Mesendoderm (in vitro differentiated cells): ENCODE measurements around the gene ZNF525.
"Not testable (repeated sequence)": the region's sequence is repeated elsewhere in the genome, so short reads cannot be mapped to it uniquely, and the experiment has no call there.

Experiments
- DNase-seq: peaks from one replicate; pipeline ENCODE4 v3.0.0; 2013
- H2AK5ac ChIP-seq: 2 replicates; pipeline ENCODE4 v1.6.1; 2013; ENCODE audit warnings: low read length, inconsistent platforms
- H2BK120ac ChIP-seq: 2 replicates; pipeline ENCODE4 v1.6.1; 2013; ENCODE audit warnings: low read depth, mild to moderate bottlenecking, low read length, moderate library complexity, mixed read lengths
- H2BK15ac ChIP-seq: replicated peaks from 2 replicates; pipeline ENCODE4 v1.6.1; 2013; ENCODE audit warnings: low read depth, mild to moderate bottlenecking, moderate library complexity
- H2BK5ac ChIP-seq: 2 replicates; pipeline ENCODE4 v1.6.1; 2013; ENCODE audit warnings: low read length, inconsistent platforms
- H3K18ac ChIP-seq: 2 replicates; pipeline ENCODE4 v1.6.1; 2013; ENCODE audit warnings: mild to moderate bottlenecking, low read length, mixed read lengths
- H3K23ac ChIP-seq: one replicate; pipeline ENCODE4 v1.6.1; 2013; ENCODE audit warnings: low read length
- H3K27ac ChIP-seq: 2 replicates; pipeline ENCODE4 v1.5.1; 2013; ENCODE audit warnings: low read depth, mild to moderate bottlenecking, inconsistent platforms, low read length, moderate library complexity
- H3K27me3 ChIP-seq: 2 replicates; pipeline ENCODE4 v1.6.1; 2013; ENCODE audit warnings: low read length, control low read depth, mild to moderate bottlenecking, inconsistent platforms; ENCODE audit not compliant: insufficient read depth, poor library complexity
- H3K36me3 ChIP-seq: 2 replicates; pipeline ENCODE4 v1.6.1; 2013; ENCODE audit warnings: low read length, inconsistent platforms; ENCODE audit not compliant: control insufficient read depth, insufficient read depth
- H3K4ac ChIP-seq: one replicate; pipeline ENCODE4 v1.6.1; 2013; ENCODE audit warnings: low read depth, mild to moderate bottlenecking, low read length, moderate library complexity
- H3K4me1 ChIP-seq: 2 replicates; pipeline ENCODE4 v1.6.1; 2013; ENCODE audit warnings: low read depth, low read length, inconsistent platforms; ENCODE audit not compliant: control insufficient read depth
- H3K4me2 ChIP-seq: 2 replicates; pipeline ENCODE4 v1.6.1; 2013; ENCODE audit warnings: low read length
- H3K4me3 ChIP-seq: 2 replicates; pipeline ENCODE4 v1.5.1; 2013; ENCODE audit warnings: mild to moderate bottlenecking, low read length
- H3K56ac ChIP-seq: one replicate; pipeline ENCODE4 v1.6.1; 2013; ENCODE audit warnings: low read length
- H3K79me1 ChIP-seq: 2 replicates; pipeline ENCODE4 v1.6.1; 2013; ENCODE audit warnings: low read length, inconsistent platforms
- H3K79me2 ChIP-seq: 2 replicates; pipeline ENCODE4 v1.6.1; 2013; ENCODE audit warnings: mild to moderate bottlenecking, low read length; ENCODE audit not compliant: control insufficient read depth, insufficient read depth
- H3K9ac ChIP-seq: 2 replicates; pipeline ENCODE4 v1.6.1; 2013; ENCODE audit warnings: low read length, inconsistent platforms
- H4K5ac ChIP-seq: one replicate; pipeline ENCODE4 v1.6.1; 2013; ENCODE audit warnings: low read length
- H4K8ac ChIP-seq: one replicate; pipeline ENCODE4 v1.6.1; 2013; ENCODE audit warnings: low read depth, mild to moderate bottlenecking, control low read depth, low read length, moderate library complexity
- WGBS: extraction: QIAGEN DNeasy Blood & Tissue Kit; methylation state at CpG from one replicate; pipeline ENCODE4 v1.1.7; 2013; ENCODE audit warnings: low lambda C conversion rate, missing lambda C conversion rate; ENCODE audit not compliant: insufficient coverage; ENCODE audit errors: extremely low coverage; 5-methylcytosine and 5-hydroxymethylcytosine counted together

The ZNF525 gene

DNA sequence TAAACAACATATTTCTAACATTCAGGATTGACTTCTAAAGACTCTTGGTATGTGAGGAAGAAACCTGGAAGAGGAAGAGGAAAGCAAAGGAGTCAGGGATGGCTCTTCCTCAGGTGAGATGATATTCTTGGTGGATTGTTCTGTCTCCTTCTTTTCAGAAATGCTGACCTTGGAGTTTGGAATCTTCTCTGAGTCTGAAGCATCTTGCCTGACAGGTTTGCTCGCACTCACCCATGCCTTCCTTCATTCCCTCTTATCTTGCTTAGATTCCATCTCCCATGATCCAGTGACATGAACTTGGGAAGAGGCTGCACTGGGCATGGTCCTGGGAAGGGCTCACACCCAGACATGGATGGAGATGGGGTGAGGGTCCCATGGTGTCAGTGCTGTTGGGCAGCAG is 32.4 kb downstream of the ZNF525 start:
- WGBS = no CpG with 5 or more reads among the region's 1 CpG
- not testable (repeated sequence) for H3K27ac ChIP-seq, H3K36me3 ChIP-seq

DNA sequence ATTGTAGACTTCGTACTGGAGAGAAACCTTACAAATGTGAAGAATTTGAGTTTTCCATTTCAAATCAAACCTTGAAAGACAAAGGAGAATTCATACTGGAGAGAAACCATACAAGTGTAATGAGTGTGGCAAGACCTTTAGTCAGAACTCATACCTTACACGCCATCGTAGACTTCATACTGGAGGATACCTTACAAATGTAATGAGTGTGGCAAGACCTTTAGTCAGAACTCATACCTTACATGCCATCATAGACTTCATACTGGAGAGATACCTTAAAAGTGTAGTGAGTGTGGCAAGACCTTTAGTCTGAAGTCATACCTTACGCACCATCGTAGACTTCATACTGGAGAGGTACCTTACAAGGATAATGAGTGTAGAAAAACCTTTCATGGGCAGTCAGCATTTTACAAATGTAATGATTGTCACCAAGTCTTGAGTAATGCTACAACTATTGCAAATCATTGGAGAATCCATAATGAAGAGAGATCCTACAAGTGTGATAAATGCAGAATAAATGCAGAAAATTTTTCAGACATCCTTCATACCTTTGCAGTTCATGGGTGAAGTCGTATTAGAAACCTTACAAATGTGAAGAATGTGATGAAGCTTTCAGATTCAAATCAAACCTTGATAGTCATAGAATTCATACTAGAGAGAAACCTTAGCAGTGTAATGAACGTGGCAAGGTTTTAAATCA is 44.1 kb downstream of the ZNF525 start:
- no peak overlapping the region for H2BK5ac ChIP-seq
- H3K79me2 ChIP-seq = no peaks in the 10 kb centered on the region
- WGBS = no CpG with 5 or more reads among the region's 7 CpGs
- DNase-seq = no peak
- H3K36me3 ChIP-seq = peaks cover 8% of the 10 kb centered on the region
- H2BK15ac ChIP-seq = no peak overlapping the region
- no peak overlapping the region for H3K4ac ChIP-seq
- H3K79me1 ChIP-seq = no peaks in the 10 kb centered on the region
- H3K23ac ChIP-seq = no peak overlapping the region
- no peak overlapping the region for H3K9ac ChIP-seq
- H3K4me2 ChIP-seq = no peak overlapping the region
- H3K4me3 ChIP-seq = peak overlapping the region; percentile 22
- H2BK120ac ChIP-seq = no peak overlapping the region
- no peak overlapping the region for H3K27ac ChIP-seq
- H3K18ac ChIP-seq = no peak overlapping the region
- H3K56ac ChIP-seq = no peak overlapping the region
- no peak overlapping the region for H4K5ac ChIP-seq
- no peak overlapping the region for H2AK5ac ChIP-seq
- H3K4me1 ChIP-seq = no peaks in the 10 kb centered on the region
- no peak overlapping the region for H4K8ac ChIP-seq
- no peaks in the 10 kb centered on the region for H3K27me3 ChIP-seq

More for the DNA sequence above, 32.4 kb downstream of the ZNF525 start:
- H3K18ac ChIP-seq, H3K56ac ChIP-seq, H3K4me2 ChIP-seq, H3K4me1 ChIP-seq, H3K27me3 ChIP-seq, H4K8ac ChIP-seq, H2BK15ac ChIP-seq, H2BK120ac ChIP-seq, H3K79me2 ChIP-seq, DNase-seq, H2BK5ac ChIP-seq, H3K23ac ChIP-seq, H3K9ac ChIP-seq, H2AK5ac ChIP-seq, H3K79me1 ChIP-seq, H3K4ac ChIP-seq, H4K5ac ChIP-seq, H3K4me3 ChIP-seq: not testable (repeated sequence)

- H3K79me1 ChIP-seq, H3K9ac ChIP-seq, H2BK120ac ChIP-seq, H3K27me3 ChIP-seq, H2AK5ac ChIP-seq, H3K27ac ChIP-seq, H3K79me2 ChIP-seq, H3K4me1 ChIP-seq, H3K36me3 ChIP-seq, H2BK15ac ChIP-seq, H3K4me2 ChIP-seq, H2BK5ac ChIP-seq, H3K4ac ChIP-seq, H3K18ac ChIP-seq, H3K23ac ChIP-seq, H3K56ac ChIP-seq, H4K5ac ChIP-seq, H4K8ac ChIP-seq, H3K4me3 ChIP-seq: not testable (repeated sequence)
- DNase-seq = peak; percentile 63
- WGBS = no CpG with 5 or more reads among the region's 11 CpGs
These were observed 55.2 kb downstream of the ZNF525 start for GRCh38 chr19:53420520-53421315.

DNA sequence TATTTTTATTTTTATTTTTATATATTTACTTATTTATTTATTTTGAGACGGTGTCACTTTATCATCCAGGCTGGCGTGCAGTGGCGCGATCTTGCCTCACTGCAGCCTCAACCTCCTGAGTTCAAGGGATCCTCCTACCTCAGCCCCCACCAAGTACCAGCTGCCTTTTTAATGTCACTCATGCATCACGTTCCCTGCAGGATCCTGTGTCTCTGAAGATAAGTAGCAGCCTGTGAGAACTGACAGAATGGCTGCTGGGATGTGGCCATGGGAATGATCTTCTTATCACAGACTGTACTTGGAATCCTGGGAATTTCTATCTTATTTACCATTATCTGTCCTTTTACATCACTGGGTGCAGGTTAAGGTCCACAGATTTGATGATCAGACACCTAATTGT is 57.0 kb downstream of the ZNF525 start:
- H3K9ac ChIP-seq = no peak overlapping the region
- no CpG with 5 or more reads among the region's 5 CpGs for WGBS
- H2BK15ac ChIP-seq = no peak overlapping the region

DNA sequence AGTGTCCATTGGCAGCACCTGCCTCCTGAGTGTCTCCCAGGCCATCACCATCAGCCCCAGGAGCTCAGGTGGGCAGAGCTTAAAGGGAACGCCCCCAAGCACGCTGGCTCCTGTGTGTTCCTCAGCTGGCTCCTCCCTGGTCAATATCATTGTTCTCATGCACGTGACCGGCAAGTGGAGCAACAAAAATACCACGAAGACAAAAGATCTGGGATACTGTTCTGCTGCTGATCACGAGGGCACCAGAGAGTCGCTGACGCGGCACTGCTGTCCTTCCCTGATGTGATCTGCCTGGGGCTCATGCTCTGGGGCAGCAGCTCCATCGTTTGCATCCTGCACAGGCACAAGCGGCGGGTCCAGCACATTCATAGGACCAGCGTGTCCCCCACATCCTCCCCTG is 57.6 kb downstream of the ZNF525 start:
- not testable (repeated sequence) for H3K4me3 ChIP-seq, H2BK5ac ChIP-seq, H3K23ac ChIP-seq, H3K9ac ChIP-seq, H3K79me1 ChIP-seq, H3K4me1 ChIP-seq, H3K27me3 ChIP-seq, H3K4me2 ChIP-seq, H2BK120ac ChIP-seq, H4K5ac ChIP-seq, H3K18ac ChIP-seq, H2BK15ac ChIP-seq, H3K56ac ChIP-seq, H2AK5ac ChIP-seq, H3K36me3 ChIP-seq, H3K4ac ChIP-seq, H4K8ac ChIP-seq, H3K79me2 ChIP-seq, H3K27ac ChIP-seq
- WGBS = no CpG with 5 or more reads among the region's 13 CpGs
- DNase-seq = peak; percentile 46

More for the DNA sequence above, 57.0 kb downstream of the ZNF525 start:
- no peaks in the 10 kb centered on the region for H3K4me1 ChIP-seq
- no peak overlapping the region for H3K56ac ChIP-seq
- H2BK120ac ChIP-seq = no peak overlapping the region
- H3K23ac ChIP-seq = no peak overlapping the region
- H3K79me1 ChIP-seq = no peaks in the 10 kb centered on the region
- H3K4me3 ChIP-seq = no peak overlapping the region
- no peaks in the 10 kb centered on the region for H3K36me3 ChIP-seq
- no peak overlapping the region for H3K4me2 ChIP-seq
- H4K8ac ChIP-seq = no peak overlapping the region
- H3K79me2 ChIP-seq = no peaks in the 10 kb centered on the region
- no peak overlapping the region for H2BK5ac ChIP-seq
- peak; percentile 74 for DNase-seq
- no peak overlapping the region for H3K4ac ChIP-seq
- H3K27me3 ChIP-seq = no peaks in the 10 kb centered on the region
- no peak overlapping the region for H2AK5ac ChIP-seq
- no peak overlapping the region for H4K5ac ChIP-seq
- H3K18ac ChIP-seq = no peak overlapping the region
- no peak overlapping the region for H3K27ac ChIP-seq
